ENCODE data around the gene NIBAN1. TPM values are rescaled to one million over a fixed set of nuclear protein-coding genes. Genes with fewer than 3 reads are reported as not detected.
"Not testable (repeated sequence)": the region's sequence is repeated elsewhere in the genome, so short reads cannot be mapped to it uniquely, and the experiment has no call there.

The NIBAN1 gene
- total RNA-seq, 1 donor from 2014 or later: 22.8 TPM

DNA sequence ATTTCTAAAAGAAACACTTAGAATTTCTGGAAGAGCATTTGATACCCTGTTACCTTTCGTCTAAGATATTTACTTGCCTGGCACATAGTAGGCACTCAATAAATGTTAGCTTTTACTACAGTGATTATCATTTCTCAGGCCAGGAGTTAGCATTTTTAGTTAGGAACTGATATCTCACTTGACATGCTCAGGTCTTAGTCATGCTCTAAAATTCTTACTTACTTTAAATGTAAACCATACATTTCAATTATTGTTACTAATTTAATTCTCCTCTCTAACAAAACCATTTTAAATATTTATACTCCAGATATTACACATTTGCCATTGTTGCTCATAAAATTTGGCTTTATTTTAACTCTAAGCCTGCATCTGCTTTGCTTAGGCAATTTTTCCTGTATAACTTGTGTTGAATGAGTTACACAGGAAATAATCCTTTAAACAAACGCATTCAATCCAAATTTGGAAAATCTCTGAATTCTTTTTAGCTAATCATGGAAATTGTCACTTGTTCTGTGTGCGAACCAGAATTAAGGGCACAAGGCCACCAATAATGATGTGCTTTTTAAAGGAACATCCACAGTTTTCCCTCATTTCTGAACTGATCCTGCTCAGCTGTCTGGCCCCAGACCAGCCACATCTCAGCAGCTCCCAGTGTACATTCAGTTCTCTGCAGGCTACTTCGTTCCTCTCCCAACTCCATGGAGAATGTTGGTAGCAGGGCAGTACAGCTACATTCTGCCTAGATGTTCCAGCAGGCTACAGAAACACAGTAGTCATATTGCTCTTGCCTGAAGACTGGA, 15.6 kb downstream of the NIBAN1 start:
- Histone ChIP-seq H3K9me3 (no peaks in the 10 kb centered on the region), H3K4me3 (no peak overlapping the region), H3K27me3 (no peaks in the 10 kb centered on the region), H3K4me1 (peaks cover 27% of the 10 kb centered on the region), H3K36me3 (no peaks in the 10 kb centered on the region), H3K27ac (peak overlapping the region; percentile 60)
- TF ChIP-seq, protein P1, sequence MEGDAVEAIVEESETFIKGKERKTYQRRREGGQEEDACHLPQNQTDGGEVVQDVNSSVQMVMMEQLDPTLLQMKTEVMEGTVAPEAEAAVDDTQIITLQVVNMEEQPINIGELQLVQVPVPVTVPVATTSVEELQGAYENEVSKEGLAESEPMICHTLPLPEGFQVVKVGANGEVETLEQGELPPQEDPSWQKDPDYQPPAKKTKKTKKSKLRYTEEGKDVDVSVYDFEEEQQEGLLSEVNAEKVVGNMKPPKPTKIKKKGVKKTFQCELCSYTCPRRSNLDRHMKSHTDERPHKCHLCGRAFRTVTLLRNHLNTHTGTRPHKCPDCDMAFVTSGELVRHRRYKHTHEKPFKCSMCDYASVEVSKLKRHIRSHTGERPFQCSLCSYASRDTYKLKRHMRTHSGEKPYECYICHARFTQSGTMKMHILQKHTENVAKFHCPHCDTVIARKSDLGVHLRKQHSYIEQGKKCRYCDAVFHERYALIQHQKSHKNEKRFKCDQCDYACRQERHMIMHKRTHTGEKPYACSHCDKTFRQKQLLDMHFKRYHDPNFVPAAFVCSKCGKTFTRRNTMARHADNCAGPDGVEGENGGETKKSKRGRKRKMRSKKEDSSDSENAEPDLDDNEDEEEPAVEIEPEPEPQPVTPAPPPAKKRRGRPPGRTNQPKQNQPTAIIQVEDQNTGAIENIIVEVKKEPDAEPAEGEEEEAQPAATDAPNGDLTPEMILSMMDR (IDR thresholded peaks at IDR 0.05): no peak
- TF ChIP-seq POLR2A (IDR thresholded peaks at IDR 0.05): no peak
- TF ChIP-seq POLR2AphosphoS5 (IDR thresholded peaks at IDR 0.05; ENCODE audit: insufficient read depth in 1 of 2, low read depth in 1 of 2): no peak
- DNase-seq (ENCODE audit: extremely low spot score in 2 of 2): no peak
- intact Hi-C loops (cut with DNase I): no loop called here

DNA sequence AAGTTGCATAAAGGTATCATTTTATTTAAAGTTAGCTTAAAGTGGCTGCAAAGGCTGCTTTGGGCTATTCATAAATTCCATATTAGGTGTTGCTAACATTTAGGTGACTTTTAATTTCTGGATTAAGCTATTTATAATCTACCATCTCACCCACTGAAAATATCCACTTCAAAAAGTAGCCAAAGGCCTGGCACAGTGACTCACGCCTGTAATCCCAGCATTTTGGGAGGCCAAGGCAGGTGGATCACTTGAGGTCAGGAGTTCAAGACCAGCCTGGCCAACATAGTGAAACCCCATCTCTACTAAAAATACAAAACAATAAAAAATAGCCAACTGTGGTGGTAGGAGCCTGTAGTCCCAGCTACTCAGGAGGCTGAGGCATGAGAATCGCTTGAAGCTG, 16.4 kb downstream of the NIBAN1 start:
- DNase-seq (ENCODE audit: extremely low spot score in 2 of 2); H3K36me3 ChIP-seq; H3K27me3 ChIP-seq; H3K4me3 ChIP-seq; H3K9me3 ChIP-seq; intact Hi-C loops (cut with DNase I); H3K27ac ChIP-seq: not testable (repeated sequence)
- peaks cover 35% of the 10 kb centered on the region for H3K4me1 ChIP-seq

- H3K9me3 ChIP-seq: no peaks in the 10 kb centered on the region
- no peaks in the 10 kb centered on the region for H3K27me3 ChIP-seq
- H3K4me1 ChIP-seq: peaks cover 40% of the 10 kb centered on the region
- intact Hi-C loops (cut with DNase I): no loop called here
- TF ChIP-seq POLR2AphosphoS5 (IDR thresholded peaks at IDR 0.05; ENCODE audit: insufficient read depth in 1 of 2, low read depth in 1 of 2) (no peak), POLR2A (IDR thresholded peaks at IDR 0.05) (no peak)
- TF ChIP-seq, protein P1 (IDR thresholded peaks at IDR 0.05): no peak
- DNase-seq (ENCODE audit: extremely low spot score in 2 of 2): no peak
- no peak overlapping the region for H3K4me3 ChIP-seq
- no peak overlapping the region for H3K27ac ChIP-seq
- no peaks in the 10 kb centered on the region for H3K36me3 ChIP-seq
These were observed 17.2 kb downstream of the NIBAN1 start for GRCh38 chr1:184956999-184957700.

- H3K4me3 ChIP-seq: no peak overlapping the region
- intact Hi-C loops (cut with DNase I): no loop called here
- no peak for DNase-seq (ENCODE audit: extremely low spot score in 2 of 2)
- peaks cover 32% of the 10 kb centered on the region for H3K4me1 ChIP-seq
- H3K27ac ChIP-seq: no peak overlapping the region
- no peaks in the 10 kb centered on the region for H3K27me3 ChIP-seq
- H3K9me3 ChIP-seq: no peaks in the 10 kb centered on the region
- TF ChIP-seq POLR2A (IDR thresholded peaks at IDR 0.05): no peak
- no peak for TF ChIP-seq POLR2AphosphoS5 (IDR thresholded peaks at IDR 0.05; ENCODE audit: insufficient read depth in 1 of 2, low read depth in 1 of 2)
- TF ChIP-seq, protein P1 (IDR thresholded peaks at IDR 0.05): no peak
- no peaks in the 10 kb centered on the region for H3K36me3 ChIP-seq
These were observed 19.9 kb downstream of the NIBAN1 start for GRCh38 chr1:184954232-184954995.

GRCh38 chr1:184953600-184954219, 20.6 kb downstream of the NIBAN1 start:
- no peaks in the 10 kb centered on the region for H3K9me3 ChIP-seq
- H3K36me3 ChIP-seq: no peaks in the 10 kb centered on the region
- H3K4me1 ChIP-seq: peaks cover 25% of the 10 kb centered on the region
- DNase-seq (ENCODE audit: extremely low spot score in 2 of 2): no peak
- intact Hi-C loops (cut with DNase I): no loop called here
- TF ChIP-seq POLR2A (IDR thresholded peaks at IDR 0.05): no peak
- TF ChIP-seq, protein P1 (IDR thresholded peaks at IDR 0.05): no peak
- no peak for TF ChIP-seq POLR2AphosphoS5 (IDR thresholded peaks at IDR 0.05; ENCODE audit: insufficient read depth in 1 of 2, low read depth in 1 of 2)
- H3K27me3 ChIP-seq: no peaks in the 10 kb centered on the region
- H3K27ac ChIP-seq: no peak overlapping the region
- no peak overlapping the region for H3K4me3 ChIP-seq

Data from vagina (tissue), 2 donors.